ENCODE results near the gene SYTL3. TPM values are rescaled to one million over a fixed set of nuclear protein-coding genes. Genes with fewer than 3 reads are reported as not detected.
"Not testable (repeated sequence)": the region's sequence is repeated elsewhere in the genome, so short reads cannot be mapped to it uniquely, and the experiment has no call there.

The SYTL3 gene
- total RNA-seq, 1 experiment from 2014 or later = 0.09 TPM

GRCh38 chr6:158655569-158656450 lies 6.0 kb downstream of the SYTL3 start:
- H3K9ac ChIP-seq (ENCODE audit: extremely low read depth, insufficient read length, low read length) = no peak overlapping the region

GRCh38 chr6:158656986-158657385 lies 7.1 kb downstream of the SYTL3 start:
- not testable (repeated sequence) for H3K14ac ChIP-seq (ENCODE audit: insufficient read depth, low read length); H3K27ac Mint-ChIP-seq; H2BK15ac ChIP-seq (ENCODE audit: low read depth, low read length); H4K20me1 ChIP-seq (ENCODE audit: control insufficient read depth, insufficient read depth, insufficient read length); H2BK20ac ChIP-seq (ENCODE audit: low read depth, low read length, poor library complexity, severe bottlenecking); H3K9me3 ChIP-seq (ENCODE audit: control insufficient read depth, low read depth, low read length); H3K9me3 Mint-ChIP-seq; H3K23ac ChIP-seq (ENCODE audit: insufficient read length, low read depth, low read length); H3K56ac ChIP-seq (ENCODE audit: insufficient read length, low read depth, low read length); H3K4ac ChIP-seq (ENCODE audit: low read depth, low read length); H2AK5ac ChIP-seq (ENCODE audit: insufficient read length, low read length); H3K27ac ChIP-seq (ENCODE audit: insufficient read length, low read depth, low read length); H3K36me3 Mint-ChIP-seq (ENCODE audit: insufficient read depth in 1 of 3, low read depth in 3 of 3); H3K18ac ChIP-seq (ENCODE audit: insufficient read length, low read depth, low read length); H2BK5ac ChIP-seq (ENCODE audit: insufficient read length, low read length); H2BK120ac ChIP-seq (ENCODE audit: low read depth, low read length, poor library complexity, severe bottlenecking); H2BK12ac ChIP-seq (ENCODE audit: insufficient read length, low read depth, low read length); H3K27me3 Mint-ChIP-seq (ENCODE audit: low read depth); H3K4me3 Mint-ChIP-seq; H3K4me1 ChIP-seq (ENCODE audit: insufficient read depth, low read length); H3K27me3 ChIP-seq (ENCODE audit: insufficient read depth, low read length); H4K8ac ChIP-seq (replicated peaks; ENCODE audit: insufficient read length, low read depth, low read length); H3K9ac ChIP-seq (ENCODE audit: extremely low read depth, insufficient read length, low read length); H3K4me2 ChIP-seq (ENCODE audit: insufficient read depth, insufficient read length, low read length); H4K5ac ChIP-seq (ENCODE audit: insufficient read length, low read depth, low read length); DNase-seq; H3K79me1 ChIP-seq (ENCODE audit: insufficient read depth, low read depth, low read length, poor library complexity, severe bottlenecking); H3T11ph ChIP-seq (ENCODE audit: low read length); H2AFZ ChIP-seq (ENCODE audit: low read length); H3K79me2 ChIP-seq (ENCODE audit: insufficient read depth, low read length); H3K23me2 ChIP-seq (ENCODE audit: insufficient read length, low read depth, low read length, poor library complexity, severe bottlenecking); H4K91ac ChIP-seq (ENCODE audit: insufficient read length, low read depth, low read length)
- H3K4me1 Mint-ChIP-seq = peaks cover 32 to 33% of the 10 kb centered on the region in 2 experiments
- no CpG with 5 or more reads among the region's 9 CpGs for WGBS (ENCODE audit: extremely low coverage, insufficient read length, low lambda C conversion rate)

More at GRCh38 chr6:158655569-158656450, 6.0 kb downstream of the SYTL3 start:
- Histone ChIP-seq H2BK15ac (ENCODE audit: low read depth, low read length) (no peak overlapping the region), H3K56ac (ENCODE audit: insufficient read length, low read depth, low read length) (no peak overlapping the region), H3T11ph (ENCODE audit: low read length) (no peak overlapping the region), H2BK120ac (ENCODE audit: low read depth, low read length, poor library complexity, severe bottlenecking) (no peak overlapping the region), H3K9me3 (ENCODE audit: control insufficient read depth, low read depth, low read length) (no peaks in the 10 kb centered on the region), H2AK5ac (ENCODE audit: insufficient read length, low read length) (no peak overlapping the region), H3K79me1 (ENCODE audit: insufficient read depth, low read depth, low read length, poor library complexity, severe bottlenecking) (no peaks in the 10 kb centered on the region), H3K4ac (ENCODE audit: low read depth, low read length) (no peak overlapping the region), H3K27me3 (ENCODE audit: insufficient read depth, low read length) (no peaks in the 10 kb centered on the region), H4K91ac (ENCODE audit: insufficient read length, low read depth, low read length) (no peak overlapping the region), H3K18ac (ENCODE audit: insufficient read length, low read depth, low read length) (no peak overlapping the region), H2BK12ac (ENCODE audit: insufficient read length, low read depth, low read length) (no peak overlapping the region), H2AFZ (ENCODE audit: low read length) (no peak overlapping the region), H3K23ac (ENCODE audit: insufficient read length, low read depth, low read length) (no peak overlapping the region), H2BK20ac (ENCODE audit: low read depth, low read length, poor library complexity, severe bottlenecking) (no peak overlapping the region), H4K5ac (ENCODE audit: insufficient read length, low read depth, low read length) (no peak overlapping the region), H2BK5ac (ENCODE audit: insufficient read length, low read length) (no peak overlapping the region), H3K14ac (ENCODE audit: insufficient read depth, low read length) (no peak overlapping the region), H3K79me2 (ENCODE audit: insufficient read depth, low read length) (no peaks in the 10 kb centered on the region), H4K20me1 (ENCODE audit: control insufficient read depth, insufficient read depth, insufficient read length) (peaks cover 2% of the 10 kb centered on the region), H3K27ac (ENCODE audit: insufficient read length, low read depth, low read length) (no peak overlapping the region), H3K4me1 (ENCODE audit: insufficient read depth, low read length) (no peaks in the 10 kb centered on the region), H3K4me2 (ENCODE audit: insufficient read depth, insufficient read length, low read length) (no peak overlapping the region), H4K8ac (replicated peaks; ENCODE audit: insufficient read length, low read depth, low read length) (no peak overlapping the region), H3K23me2 (ENCODE audit: insufficient read length, low read depth, low read length, poor library complexity, severe bottlenecking) (no peaks in the 10 kb centered on the region)
- Mint-ChIP-seq H3K27ac (peak overlapping the region in 1 of 3 experiments; percentile 22; a peak in 2 of 7 replicates), H3K27me3 (ENCODE audit: low read depth) (peaks cover 3% of the 10 kb centered on the region), H3K4me3 (no peak overlapping the region), H3K9me3 (no peaks in the 10 kb centered on the region), H3K4me1 (peaks cover 32 to 33% of the 10 kb centered on the region in 2 experiments), H3K36me3 (ENCODE audit: insufficient read depth in 1 of 3, low read depth in 3 of 3) (no peaks in the 10 kb centered on the region)
- no peak for DNase-seq
- WGBS (ENCODE audit: extremely low coverage, insufficient read length, low lambda C conversion rate) = no CpG with 5 or more reads among the region's 22 CpGs
- no peak for TF ChIP-seq CTCF (conservative IDR thresholded peaks at IDR 0.05)

Measured in H9 (cell line).